Astrocyte (in vitro differentiated cells and primary cell): Measurements from ENCODE around the gene TWSG1. TPM values are rescaled to one million over a fixed set of nuclear protein-coding genes. Genes with fewer than 3 reads are reported as not detected.
"Not testable (repeated sequence)": the region's sequence is repeated elsewhere in the genome, so short reads cannot be mapped to it uniquely, and the experiment has no call there.

Experiments
- DNase-seq: peaks from one replicate; pipeline ENCODE4 v3.0.0-alpha.2; 2010; ENCODE audit warnings: low read depth
- FAIRE-seq: peaks from 2 replicates; lab custom pipeline; 2011; peaks lifted over from hg19 to GRCh38; lab: Jason Lieb, UNC
- H2AFZ ChIP-seq: 2 replicates; pipeline ENCODE4 v1.6.0; 2012; ENCODE audit warnings: low read depth, low read length, inconsistent platforms
- H3K27ac ChIP-seq: 2 replicates; pipeline ENCODE4 v1.5.1; 2011; ENCODE audit warnings: low read depth, low read length, inconsistent platforms
- H3K27me3 ChIP-seq: 2 replicates; pipeline ENCODE4 v1.6.0; 2011; ENCODE audit warnings: low read length, inconsistent platforms; ENCODE audit not compliant: insufficient read depth
- H3K36me3 ChIP-seq: 2 replicates; pipeline ENCODE4 v1.5.1; 2011; ENCODE audit warnings: low read length, inconsistent platforms; ENCODE audit not compliant: insufficient read depth
- H3K4me1 ChIP-seq: 2 replicates; pipeline ENCODE4 v1.5.1; 2011; ENCODE audit warnings: low read length, inconsistent platforms; ENCODE audit not compliant: insufficient read depth
- H3K4me2 ChIP-seq: 2 replicates; pipeline ENCODE4 v1.6.0; 2012; ENCODE audit warnings: low read length, inconsistent platforms
- H3K4me3 ChIP-seq: 2 replicates; pipeline ENCODE4 v1.5.1; 2011; ENCODE audit warnings: low read depth, mild to moderate bottlenecking, low read length, inconsistent platforms; ENCODE audit not compliant: insufficient read depth
- H3K79me2 ChIP-seq: 2 replicates; pipeline ENCODE4 v1.6.0; 2012; ENCODE audit warnings: mild to moderate bottlenecking, low read length, inconsistent platforms; ENCODE audit not compliant: insufficient read depth
- H3K9ac ChIP-seq: 2 replicates; pipeline ENCODE4 v1.6.0; 2012; ENCODE audit warnings: mild to moderate bottlenecking, low read length, inconsistent platforms
- H3K9me3 ChIP-seq: 2 replicates; pipeline ENCODE4 v1.5.1; 2012; ENCODE audit warnings: low read depth, mild to moderate bottlenecking, low read length, inconsistent platforms; ENCODE audit not compliant: insufficient read depth
- H4K20me1 ChIP-seq: 2 replicates; pipeline ENCODE4 v1.6.0; 2012; ENCODE audit warnings: low read length, inconsistent platforms; ENCODE audit not compliant: insufficient read depth
- H3K27ac Mint-ChIP-seq: one replicate; pipeline ENCODE4 v1.8.0; 2021; ENCODE audit warnings: mild to moderate bottlenecking, mixed read lengths; ENCODE audit not compliant: unreplicated experiment
- H3K27me3 Mint-ChIP-seq: one replicate; pipeline ENCODE4 v1.8.0; 2021; ENCODE audit warnings: low read depth, mixed read lengths; ENCODE audit not compliant: unreplicated experiment
- H3K36me3 Mint-ChIP-seq: one replicate; pipeline ENCODE4 v1.8.0; 2021; ENCODE audit warnings: low read depth, mixed read lengths; ENCODE audit not compliant: unreplicated experiment
- H3K4me1 Mint-ChIP-seq: one replicate; pipeline ENCODE4 v1.8.0; 2021; ENCODE audit warnings: low read depth, mixed read lengths; ENCODE audit not compliant: unreplicated experiment
- H3K4me3 Mint-ChIP-seq: one replicate; pipeline ENCODE4 v1.8.0; 2021; ENCODE audit warnings: mild to moderate bottlenecking, moderate library complexity, mixed read lengths; ENCODE audit not compliant: unreplicated experiment
- H3K9me3 Mint-ChIP-seq: one replicate; pipeline ENCODE4 v1.8.0; 2021; ENCODE audit warnings: mild to moderate bottlenecking, mixed read lengths; ENCODE audit not compliant: unreplicated experiment
- CTCF ChIP-seq: IDR thresholded peaks from 2 replicates; pipeline ENCODE4 v1.5.1; 2011; ENCODE audit warnings: low read depth, mild to moderate bottlenecking, inconsistent platforms, low read length, moderate library complexity; ENCODE audit not compliant: insufficient read depth
- EZH2 ChIP-seq: IDR thresholded peaks from 2 replicates; pipeline ENCODE4 v1.6.1; 2012; ENCODE audit warnings: mild to moderate bottlenecking, low read length, inconsistent platforms; ENCODE audit not compliant: insufficient read depth
- total RNA-seq: library from RNA; stranded (reverse); gene quantifications from 2 replicates; pipeline ENCODE4 v1.2.1, GENCODE V29; 2021

TWSG1 gene
- total RNA-seq, 1 donor from 2014 or later = 48.4 TPM

DNA sequence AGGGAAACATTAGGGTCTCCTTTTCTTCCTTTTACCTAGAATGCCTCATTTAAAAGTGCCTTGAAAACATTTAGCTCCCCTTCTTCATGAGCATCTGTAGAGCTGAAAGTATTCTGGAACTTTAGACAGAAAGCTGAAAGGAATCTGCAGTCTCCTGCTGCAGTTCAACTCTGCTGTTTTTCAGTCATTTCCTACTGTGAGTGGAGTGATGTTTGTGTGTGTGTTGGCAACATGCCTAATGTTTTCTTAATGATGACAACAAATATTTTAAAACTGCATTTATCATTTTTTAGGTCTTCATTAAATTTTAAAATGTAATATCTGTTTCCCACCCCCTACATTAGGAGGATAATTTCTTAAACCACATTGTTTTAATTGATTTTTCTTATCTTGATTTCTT lies 66.6 kb downstream of the TWSG1 start:
- DNase-seq (no peak), FAIRE-seq (no peak)
- H3K36me3 Mint-ChIP-seq = peaks cover 12% of the 10 kb centered on the region
- no peak overlapping the region for H3K4me3 Mint-ChIP-seq
- no peaks in the 10 kb centered on the region for H3K27me3 Mint-ChIP-seq
- Histone ChIP-seq H3K4me2 (no peak overlapping the region), H3K27ac (no peak overlapping the region), H2AFZ (no peak overlapping the region), H3K36me3 (no peaks in the 10 kb centered on the region), H3K9me3 (no peaks in the 10 kb centered on the region), H3K9ac (no peak overlapping the region), H3K4me1 (no peaks in the 10 kb centered on the region), H3K4me3 (no peak overlapping the region), H4K20me1 (no peaks in the 10 kb centered on the region), H3K27me3 (no peaks in the 10 kb centered on the region), H3K79me2 (no peaks in the 10 kb centered on the region)
- peaks cover 2% of the 10 kb centered on the region for H3K4me1 Mint-ChIP-seq
- TF ChIP-seq EZH2 (no peak), CTCF (no peak)
- H3K9me3 Mint-ChIP-seq = peaks cover 8% of the 10 kb centered on the region
- no peak overlapping the region for H3K27ac Mint-ChIP-seq

DNA sequence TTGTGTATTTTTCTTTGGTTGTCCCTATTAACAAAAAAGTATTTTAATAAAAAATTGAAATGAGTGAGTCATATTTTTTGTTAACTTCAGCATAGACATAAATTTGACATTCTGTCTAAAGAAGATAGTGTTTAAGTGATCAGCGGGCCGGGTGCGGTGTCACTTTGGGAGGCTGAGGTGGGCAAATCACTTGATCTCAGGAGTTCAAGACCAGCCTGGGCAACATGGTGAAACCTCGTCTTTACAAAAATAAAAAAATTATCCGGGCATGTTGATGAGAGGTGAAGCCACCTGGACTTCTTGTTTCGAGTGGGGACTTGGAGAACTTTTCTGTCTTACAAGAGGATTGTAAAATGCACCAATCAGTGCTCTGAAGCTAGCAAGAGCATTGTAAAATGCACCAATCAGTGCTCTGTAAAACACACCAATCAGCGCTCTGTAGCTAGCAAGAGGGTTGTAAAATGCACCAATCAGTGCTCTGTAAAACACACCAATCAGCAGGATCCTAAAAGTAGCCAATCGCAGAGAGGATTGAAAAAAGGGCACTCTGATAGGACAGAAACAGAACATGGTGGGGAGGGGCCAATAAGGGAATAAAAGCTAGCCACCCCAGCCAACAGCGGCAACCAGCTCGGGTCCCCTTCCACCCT lies 67.9 kb downstream of the TWSG1 start:
- not testable (repeated sequence) for H3K9ac ChIP-seq, H3K27ac Mint-ChIP-seq, H3K4me3 Mint-ChIP-seq, H3K79me2 ChIP-seq, H3K4me3 ChIP-seq, FAIRE-seq, H2AFZ ChIP-seq, H3K4me1 Mint-ChIP-seq, H3K36me3 ChIP-seq, H3K27me3 ChIP-seq, H3K4me2 ChIP-seq, H3K9me3 ChIP-seq, H4K20me1 ChIP-seq, DNase-seq, H3K27me3 Mint-ChIP-seq, H3K4me1 ChIP-seq, H3K9me3 Mint-ChIP-seq, H3K27ac ChIP-seq
- H3K36me3 Mint-ChIP-seq = peaks cover 12% of the 10 kb centered on the region

DNA sequence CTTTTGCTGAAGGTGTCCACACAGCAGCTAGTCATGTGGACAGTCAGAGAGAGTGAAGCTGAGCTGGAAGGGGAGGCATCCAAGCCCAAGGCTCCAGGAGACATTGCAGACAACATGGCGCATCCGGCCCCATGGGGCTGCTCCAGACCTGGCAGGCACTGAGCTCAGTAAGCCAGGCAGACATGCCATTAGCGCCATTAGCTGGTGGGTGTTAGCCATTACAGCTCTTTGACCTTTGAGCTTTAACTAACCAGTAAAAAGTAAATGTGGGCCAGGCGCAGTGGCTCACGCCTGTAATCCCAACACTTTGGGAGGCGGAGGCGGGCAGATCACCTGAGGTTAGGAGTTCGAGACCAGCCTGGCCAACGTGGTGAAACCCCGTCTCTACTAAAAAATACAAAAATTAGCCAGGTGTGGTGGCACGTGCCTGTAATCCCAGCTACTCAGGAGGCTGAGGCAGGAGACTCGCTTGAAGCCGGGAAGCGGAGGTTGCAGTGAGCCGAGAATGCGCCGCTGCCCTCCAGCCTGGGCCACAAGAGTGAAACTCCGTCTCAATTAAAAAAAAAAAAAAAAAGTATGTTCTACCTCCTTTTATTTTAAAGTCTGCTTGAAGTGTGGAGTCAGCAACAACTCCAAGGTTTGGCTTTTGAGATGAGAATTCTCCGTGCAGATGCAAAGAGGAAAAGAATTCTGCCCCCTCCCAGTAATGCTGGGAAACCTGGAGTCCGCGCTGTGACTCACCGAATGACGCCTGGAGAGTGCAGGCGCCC lies 69.4 kb downstream of the TWSG1 start:
- no peak for FAIRE-seq

More for the DNA sequence above, 69.4 kb downstream of the TWSG1 start:
- no peaks in the 10 kb centered on the region for H3K79me2 ChIP-seq
- H3K4me3 Mint-ChIP-seq = no peak overlapping the region
- no peaks in the 10 kb centered on the region for H3K27me3 Mint-ChIP-seq
- H3K27ac ChIP-seq = no peak overlapping the region
- H3K9me3 ChIP-seq = no peaks in the 10 kb centered on the region
- no peaks in the 10 kb centered on the region for H3K4me1 ChIP-seq
- H4K20me1 ChIP-seq = no peaks in the 10 kb centered on the region
- H3K27me3 ChIP-seq = no peaks in the 10 kb centered on the region
- no peak overlapping the region for H3K4me3 ChIP-seq
- no peaks in the 10 kb centered on the region for H3K36me3 ChIP-seq
- no peak overlapping the region for H3K4me2 ChIP-seq
- H2AFZ ChIP-seq = no peak overlapping the region
- H3K9ac ChIP-seq = no peak overlapping the region
- TF ChIP-seq CTCF = no peak
- no peak for TF ChIP-seq EZH2
- no peak overlapping the region for H3K27ac Mint-ChIP-seq
- H3K9me3 Mint-ChIP-seq = peaks cover 8% of the 10 kb centered on the region
- peaks cover 12% of the 10 kb centered on the region for H3K36me3 Mint-ChIP-seq
- H3K4me1 Mint-ChIP-seq = peaks cover 2% of the 10 kb centered on the region
- no peak for DNase-seq
